ENCODE results near the gene HLCS. TPM values are rescaled to one million over a fixed set of nuclear protein-coding genes. Genes with fewer than 3 reads are reported as not detected.

HLCS gene
- total and polyA plus RNA-seq, 2 donors (not counting 1 experiment from before 2014, with no cell fraction given): 23.1 to 40.0 TPM

DNA sequence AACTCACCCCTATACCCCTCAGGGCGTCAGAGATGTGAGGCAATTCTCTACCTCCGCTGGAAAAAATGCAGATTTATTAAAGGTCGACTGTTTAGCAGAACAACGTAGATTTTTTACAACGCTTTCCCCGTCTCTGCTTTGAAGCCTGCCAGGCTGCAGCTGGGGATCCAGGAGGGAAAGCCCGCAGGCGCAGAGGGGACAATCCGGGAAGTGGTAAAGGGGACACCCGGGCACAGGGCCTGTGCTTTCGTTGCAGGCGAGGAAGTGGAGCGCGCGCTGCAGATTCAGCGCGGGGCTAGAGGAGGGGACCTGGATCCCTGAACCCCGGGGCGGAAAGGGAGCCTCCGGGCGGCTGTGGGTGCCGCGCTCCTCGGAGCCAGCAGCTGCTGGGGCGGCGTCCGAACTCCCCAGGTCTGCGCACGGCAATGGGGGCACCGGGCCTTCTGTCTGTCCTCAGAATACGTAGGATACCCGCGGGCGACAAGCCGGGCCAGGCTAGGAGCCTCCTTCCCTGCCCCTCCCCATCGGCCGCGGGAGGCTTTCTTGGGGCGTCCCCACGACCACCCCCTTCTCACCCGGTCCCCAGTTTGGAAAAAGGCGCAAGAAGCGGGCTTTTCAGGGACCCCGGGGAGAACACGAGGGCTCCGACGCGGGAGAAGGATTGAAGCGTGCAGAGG is 262.1 kb downstream of the HLCS start:
- Histone ChIP-seq H2AFZ (ENCODE audit: low read length) (no peak overlapping the region), H3K9me3 (ENCODE audit: control insufficient read depth, insufficient read depth, low read depth, low read length) (no peaks in the 10 kb centered on the region), H4K20me1 (ENCODE audit: control insufficient read depth, extremely low read depth, insufficient read depth, low read length) (peaks cover 1% of the 10 kb centered on the region), H3K9ac (ENCODE audit: insufficient read depth, low read length) (no peak overlapping the region), H3K4me1 (ENCODE audit: control insufficient read depth, extremely low read depth, insufficient read depth, low read length) (no peaks in the 10 kb centered on the region), H3K27me3 (ENCODE audit: control insufficient read depth, insufficient read depth, low read length) (peaks cover 98% of the 10 kb centered on the region), H3K79me2 (ENCODE audit: control insufficient read depth, insufficient read depth, low read length) (no peaks in the 10 kb centered on the region), H3K27ac (ENCODE audit: insufficient read depth, low read length) (no peak overlapping the region), H3K36me3 (ENCODE audit: control insufficient read depth, insufficient read depth, low read length) (no peaks in the 10 kb centered on the region), H3K4me3 (replicated peaks in 1 of 4; ENCODE audit: control extremely low read depth in 1 of 4, insufficient read depth in 1 of 4, low read depth in 3 of 4, low read length in 4 of 4) (no peak overlapping the region), H3K4me2 (ENCODE audit: extremely low read depth, insufficient read depth, low read length) (no peak overlapping the region)
- DNase-seq (ENCODE audit: low read depth in 2 of 2): no peak
- TF ChIP-seq, protein P1, sequence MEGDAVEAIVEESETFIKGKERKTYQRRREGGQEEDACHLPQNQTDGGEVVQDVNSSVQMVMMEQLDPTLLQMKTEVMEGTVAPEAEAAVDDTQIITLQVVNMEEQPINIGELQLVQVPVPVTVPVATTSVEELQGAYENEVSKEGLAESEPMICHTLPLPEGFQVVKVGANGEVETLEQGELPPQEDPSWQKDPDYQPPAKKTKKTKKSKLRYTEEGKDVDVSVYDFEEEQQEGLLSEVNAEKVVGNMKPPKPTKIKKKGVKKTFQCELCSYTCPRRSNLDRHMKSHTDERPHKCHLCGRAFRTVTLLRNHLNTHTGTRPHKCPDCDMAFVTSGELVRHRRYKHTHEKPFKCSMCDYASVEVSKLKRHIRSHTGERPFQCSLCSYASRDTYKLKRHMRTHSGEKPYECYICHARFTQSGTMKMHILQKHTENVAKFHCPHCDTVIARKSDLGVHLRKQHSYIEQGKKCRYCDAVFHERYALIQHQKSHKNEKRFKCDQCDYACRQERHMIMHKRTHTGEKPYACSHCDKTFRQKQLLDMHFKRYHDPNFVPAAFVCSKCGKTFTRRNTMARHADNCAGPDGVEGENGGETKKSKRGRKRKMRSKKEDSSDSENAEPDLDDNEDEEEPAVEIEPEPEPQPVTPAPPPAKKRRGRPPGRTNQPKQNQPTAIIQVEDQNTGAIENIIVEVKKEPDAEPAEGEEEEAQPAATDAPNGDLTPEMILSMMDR (conservative IDR thresholded peaks at IDR 0.05 in 1 of 2, IDR thresholded peaks at IDR 0.05 in 1 of 2; ENCODE audit: low read depth in 1 of 2, low read length in 2 of 2): no peak
- TF ChIP-seq EZH2 (IDR thresholded peaks at IDR 0.05; ENCODE audit: low read length, missing control alignments): no peak

DNA sequence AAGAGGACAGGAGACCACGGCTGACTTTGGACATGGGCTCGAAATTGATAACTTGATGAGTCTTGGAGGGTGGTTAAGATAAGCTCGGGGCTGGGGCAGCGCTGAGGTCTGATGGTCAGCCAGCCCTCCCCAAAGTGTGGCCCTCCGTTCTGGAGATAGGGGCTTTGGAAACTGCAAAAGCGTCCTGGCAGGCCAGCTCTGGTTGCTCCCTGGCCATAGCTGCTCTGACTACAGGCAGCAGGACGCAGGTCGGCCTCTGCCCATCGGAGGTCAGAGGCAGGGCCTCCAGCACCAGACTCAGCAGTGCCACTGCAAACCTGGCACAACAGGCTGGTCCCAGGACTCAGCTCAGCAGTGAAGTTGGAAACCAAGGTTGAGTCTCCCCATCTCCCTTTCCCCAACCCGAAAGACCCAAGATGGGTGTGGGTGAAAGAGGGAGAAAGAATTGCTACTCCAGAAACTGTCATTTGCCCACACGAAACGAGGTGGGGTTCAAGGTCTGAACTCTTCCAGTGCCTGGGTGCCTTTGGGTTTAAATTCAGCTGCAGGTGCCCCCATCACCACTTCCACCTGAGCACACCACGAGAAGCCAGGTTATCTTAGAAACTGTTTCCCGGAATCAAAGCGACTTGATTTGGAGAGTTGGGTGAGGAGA is 262.7 kb downstream of the HLCS start:
- DNase-seq (ENCODE audit: low read depth in 2 of 2): no peak
- Histone ChIP-seq H3K27ac (ENCODE audit: insufficient read depth, low read length) (no peak overlapping the region), H3K4me1 (ENCODE audit: control insufficient read depth, extremely low read depth, insufficient read depth, low read length) (no peaks in the 10 kb centered on the region), H4K20me1 (ENCODE audit: control insufficient read depth, extremely low read depth, insufficient read depth, low read length) (peaks cover 1% of the 10 kb centered on the region), H3K36me3 (ENCODE audit: control insufficient read depth, insufficient read depth, low read length) (no peaks in the 10 kb centered on the region), H3K9me3 (ENCODE audit: control insufficient read depth, insufficient read depth, low read depth, low read length) (no peaks in the 10 kb centered on the region), H3K4me3 (replicated peaks in 1 of 4; ENCODE audit: control extremely low read depth in 1 of 4, insufficient read depth in 1 of 4, low read depth in 3 of 4, low read length in 4 of 4) (no peak overlapping the region), H2AFZ (ENCODE audit: low read length) (no peak overlapping the region), H3K4me2 (ENCODE audit: extremely low read depth, insufficient read depth, low read length) (no peak overlapping the region), H3K9ac (ENCODE audit: insufficient read depth, low read length) (no peak overlapping the region), H3K79me2 (ENCODE audit: control insufficient read depth, insufficient read depth, low read length) (no peaks in the 10 kb centered on the region), H3K27me3 (ENCODE audit: control insufficient read depth, insufficient read depth, low read length) (peaks cover 97% of the 10 kb centered on the region)
- no peak for TF ChIP-seq EZH2 (IDR thresholded peaks at IDR 0.05; ENCODE audit: low read length, missing control alignments)
- TF ChIP-seq, protein P1 (conservative IDR thresholded peaks at IDR 0.05 in 1 of 2, IDR thresholded peaks at IDR 0.05 in 1 of 2; ENCODE audit: low read depth in 1 of 2, low read length in 2 of 2): no peak

DNA sequence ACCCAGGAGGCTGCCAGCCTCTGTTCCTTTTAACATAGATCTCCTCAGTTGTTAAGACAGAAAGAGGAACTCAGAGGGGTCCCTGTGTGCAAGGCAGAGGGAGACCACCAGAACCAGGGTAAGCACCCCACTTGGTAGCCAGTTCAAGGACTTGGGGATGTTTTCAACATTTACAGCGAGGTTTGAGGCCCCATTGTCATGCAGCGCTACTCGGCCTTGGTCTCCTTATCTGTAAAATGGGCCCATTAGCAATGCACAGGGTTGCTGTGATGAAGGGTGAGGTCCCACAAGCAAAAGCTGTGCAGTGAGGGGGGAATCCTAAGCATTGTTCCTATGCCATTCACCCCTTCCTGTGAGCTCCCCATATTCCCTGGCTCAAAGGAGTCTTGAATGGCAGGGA is 263.3 kb downstream of the HLCS start:
- Histone ChIP-seq H3K4me1 (ENCODE audit: control insufficient read depth, extremely low read depth, insufficient read depth, low read length) (no peaks in the 10 kb centered on the region), H2AFZ (ENCODE audit: low read length) (no peak overlapping the region), H3K79me2 (ENCODE audit: control insufficient read depth, insufficient read depth, low read length) (no peaks in the 10 kb centered on the region), H3K9ac (ENCODE audit: insufficient read depth, low read length) (no peak overlapping the region), H3K36me3 (ENCODE audit: control insufficient read depth, insufficient read depth, low read length) (no peaks in the 10 kb centered on the region), H4K20me1 (ENCODE audit: control insufficient read depth, extremely low read depth, insufficient read depth, low read length) (peaks cover 1% of the 10 kb centered on the region), H3K27me3 (ENCODE audit: control insufficient read depth, insufficient read depth, low read length) (peaks cover 97% of the 10 kb centered on the region), H3K9me3 (ENCODE audit: control insufficient read depth, insufficient read depth, low read depth, low read length) (no peaks in the 10 kb centered on the region), H3K27ac (ENCODE audit: insufficient read depth, low read length) (no peak overlapping the region), H3K4me3 (replicated peaks in 1 of 4; ENCODE audit: control extremely low read depth in 1 of 4, insufficient read depth in 1 of 4, low read depth in 3 of 4, low read length in 4 of 4) (no peak overlapping the region), H3K4me2 (ENCODE audit: extremely low read depth, insufficient read depth, low read length) (no peak overlapping the region)
- TF ChIP-seq, protein P1 (conservative IDR thresholded peaks at IDR 0.05 in 1 of 2, IDR thresholded peaks at IDR 0.05 in 1 of 2; ENCODE audit: low read depth in 1 of 2, low read length in 2 of 2): no peak
- no peak for TF ChIP-seq EZH2 (IDR thresholded peaks at IDR 0.05; ENCODE audit: low read length, missing control alignments)
- no peak for DNase-seq (ENCODE audit: low read depth in 2 of 2)
